Prostate gland (tissue), 2 donors: Measurements from ENCODE around the gene COL4A6. TPM values are rescaled to one million over a fixed set of nuclear protein-coding genes. Genes with fewer than 3 reads are reported as not detected.

ENCODE experiments used
- DNase-seq: peaks from one replicate; pipeline ENCODE4 v3.0.0-alpha.2; 2019; ENCODE audit warnings: low spot score
- H3K27ac ChIP-seq, 2 donors: fragments of 200-600 bp; sonication (generic); 2 replicates each; pipeline ENCODE4 v1.5.1; 2017 to 2019
- H3K27me3 ChIP-seq: fragments of 200-600 bp; sonication (generic); replicated peaks from 2 replicates; pipeline ENCODE4 v1.5.1; 2019; ENCODE audit not compliant: insufficient read depth
- H3K36me3 ChIP-seq, 2 donors: fragments of 200-600 bp; sonication (generic); 1 replicate in 1 of 2; 2 replicates in 1 of 2; pipeline versions ENCODE4 v1.5.1 to v1.8.1; 2017 to 2019
- H3K4me1 ChIP-seq: fragments of 200-600 bp; sonication (generic); replicated peaks from 2 replicates; pipeline ENCODE4 v1.5.1; 2019
- H3K4me3 ChIP-seq, 2 donors: fragments of 200-600 bp; sonication (generic); 2 replicates each; pipeline ENCODE4 v1.5.1; 2017 to 2019
- H3K9me3 ChIP-seq: fragments of 200-600 bp; sonication (generic); 2 replicates; pipeline ENCODE4 v1.5.1; 2017
- CTCF ChIP-seq, 4 experiments: fragments of 200-600 bp in 2 of 4; fragments of 450-650 bp in 2 of 4; sonication (generic) in 2 of 4; IDR thresholded peaks; 1 replicate in 3 of 4; 2 replicates in 1 of 4; pipeline ENCODE4 v1.5.1; 2016 to 2019; ENCODE audit warnings: antibody characterized with exemption in 4 of 4, mild to moderate bottlenecking in 2 of 4, moderate library complexity in 2 of 4
- POLR2A ChIP-seq: fragments of 450-650 bp; IDR thresholded peaks from one replicate; pipeline ENCODE4 v1.6.1; 2016; ENCODE audit warnings: antibody characterized with exemption, mild to moderate bottlenecking
- POLR2AphosphoS5 ChIP-seq: sonication (generic); formaldehyde crosslinking; IDR thresholded peaks from one replicate; pipeline ENCODE4 v1.6.1; 2017; ENCODE audit warnings: antibody characterized with exemption
- WGBS: methylation state at CpG from one replicate; pipeline ENCODE4 v1.1.5; 2018; 5-methylcytosine and 5-hydroxymethylcytosine counted together
- intact Hi-C: fragments of 100-400 bp; cut with DNase I; formaldehyde crosslinking; loops from one replicate; pipeline ENCODE4 v1.14.2; 2022
- total RNA-seq, 2 donors: library from RNA; depleted of rRNA; stranded (reverse); fragments of >200 nt; gene quantifications; one replicate each; pipeline ENCODE4 v1.1.0, GENCODE V29; 2016

Gene COL4A6
- total RNA-seq, 2 donors from 2014 or later: 13.5 to 16.7 TPM

- no peak for DNase-seq
- intact Hi-C loops: no loop called here
Measured at GRCh38 chrX:108292053-108292452, 146.2 kb downstream of the COL4A6 start.

GRCh38 chrX:108285918-108286317 is 152.3 kb downstream of the COL4A6 start:
- Histone ChIP-seq H3K9me3 (no peaks in the 10 kb centered on the region), H3K27ac (no peak overlapping the region), H3K27me3 (no peaks in the 10 kb centered on the region), H3K4me1 (no peaks in the 10 kb centered on the region), H3K36me3 (no peaks in the 10 kb centered on the region), H3K4me3 (no peak overlapping the region)
- intact Hi-C loops: no loop called here
- 32% methylated on average over 2 of the region's 2 CpGs for WGBS
- TF ChIP-seq POLR2AphosphoS5: no peak
- no peak for DNase-seq

More at GRCh38 chrX:108292053-108292452, 146.2 kb downstream of the COL4A6 start:
- H3K9me3 ChIP-seq: no peaks in the 10 kb centered on the region
- H3K27ac ChIP-seq: no peak overlapping the region
- H3K4me3 ChIP-seq: no peak overlapping the region
- TF ChIP-seq POLR2A (no peak), CTCF (IDR thresholded peaks at IDR 0.05) (no peak), POLR2AphosphoS5 (no peak)
- H3K4me1 ChIP-seq: no peaks in the 10 kb centered on the region
- 98% methylated on average over 3 of the region's 3 CpGs for WGBS
- no peaks in the 10 kb centered on the region for H3K36me3 ChIP-seq
- no peaks in the 10 kb centered on the region for H3K27me3 ChIP-seq

- H3K27ac ChIP-seq: no peak overlapping the region
- DNase-seq: no peak
Measured at GRCh38 chrX:108285356-108285755, 152.9 kb downstream of the COL4A6 start.

GRCh38 chrX:108275732-108276131 is 162.5 kb downstream of the COL4A6 start:
- Histone ChIP-seq H3K36me3 (no peaks in the 10 kb centered on the region), H3K27me3 (no peaks in the 10 kb centered on the region), H3K4me3 (no peak overlapping the region), H3K27ac (no peak overlapping the region), H3K4me1 (no peaks in the 10 kb centered on the region), H3K9me3 (no peaks in the 10 kb centered on the region)
- WGBS: 56% methylated on average over 4 of the region's 4 CpGs
- no peak for DNase-seq
- TF ChIP-seq CTCF (IDR thresholded peaks at IDR 0.05) (no peak), POLR2A (no peak), POLR2AphosphoS5 (no peak)
- intact Hi-C loops: loop anchor here (10.0 kb wide), 1 partner anchor 51 kb away; no protein-coding TSS in a partner anchor

More at GRCh38 chrX:108285356-108285755, 152.9 kb downstream of the COL4A6 start:
- TF ChIP-seq CTCF (IDR thresholded peaks at IDR 0.05) (no peak), POLR2AphosphoS5 (no peak), POLR2A (no peak)
- intact Hi-C loops: no loop called here
- H3K4me1 ChIP-seq: no peaks in the 10 kb centered on the region
- H3K4me3 ChIP-seq: no peak overlapping the region
- no peaks in the 10 kb centered on the region for H3K36me3 ChIP-seq
- WGBS: 11% methylated on average over 2 of the region's 2 CpGs
- H3K9me3 ChIP-seq: no peaks in the 10 kb centered on the region
- no peaks in the 10 kb centered on the region for H3K27me3 ChIP-seq

GRCh38 chrX:108271397-108271787 is 166.8 kb downstream of the COL4A6 start:
- Histone ChIP-seq H3K4me3 (no peak overlapping the region), H3K36me3 (no peaks in the 10 kb centered on the region), H3K27ac (peak overlapping the region in 1 of 2 donors; percentile 5), H3K4me1 (no peaks in the 10 kb centered on the region), H3K27me3 (no peaks in the 10 kb centered on the region), H3K9me3 (no peaks in the 10 kb centered on the region)
- intact Hi-C loops: loop anchor here (10.0 kb wide), 1 partner anchor 47 kb away; no protein-coding TSS in a partner anchor
- no peak for DNase-seq
- TF ChIP-seq POLR2A (no peak), POLR2AphosphoS5 (no peak), CTCF (IDR thresholded peaks at IDR 0.05) (no peak)
- 21% methylated on average over 2 of the region's 2 CpGs for WGBS
